ENCODE results near the gene TRPM3.

GRCh38 chr9:70840266-70840665 is 281.2 kb downstream of the TRPM3 start:
- TF ChIP-seq, protein P1, sequence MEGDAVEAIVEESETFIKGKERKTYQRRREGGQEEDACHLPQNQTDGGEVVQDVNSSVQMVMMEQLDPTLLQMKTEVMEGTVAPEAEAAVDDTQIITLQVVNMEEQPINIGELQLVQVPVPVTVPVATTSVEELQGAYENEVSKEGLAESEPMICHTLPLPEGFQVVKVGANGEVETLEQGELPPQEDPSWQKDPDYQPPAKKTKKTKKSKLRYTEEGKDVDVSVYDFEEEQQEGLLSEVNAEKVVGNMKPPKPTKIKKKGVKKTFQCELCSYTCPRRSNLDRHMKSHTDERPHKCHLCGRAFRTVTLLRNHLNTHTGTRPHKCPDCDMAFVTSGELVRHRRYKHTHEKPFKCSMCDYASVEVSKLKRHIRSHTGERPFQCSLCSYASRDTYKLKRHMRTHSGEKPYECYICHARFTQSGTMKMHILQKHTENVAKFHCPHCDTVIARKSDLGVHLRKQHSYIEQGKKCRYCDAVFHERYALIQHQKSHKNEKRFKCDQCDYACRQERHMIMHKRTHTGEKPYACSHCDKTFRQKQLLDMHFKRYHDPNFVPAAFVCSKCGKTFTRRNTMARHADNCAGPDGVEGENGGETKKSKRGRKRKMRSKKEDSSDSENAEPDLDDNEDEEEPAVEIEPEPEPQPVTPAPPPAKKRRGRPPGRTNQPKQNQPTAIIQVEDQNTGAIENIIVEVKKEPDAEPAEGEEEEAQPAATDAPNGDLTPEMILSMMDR (conservative IDR thresholded peaks at IDR 0.05 in 1 of 2, IDR thresholded peaks at IDR 0.05 in 1 of 2; ENCODE audit: extremely low read depth in 1 of 2, insufficient read depth in 1 of 2, low read depth in 1 of 2, low read length in 2 of 2): no peak
- TF ChIP-seq EZH2 (IDR thresholded peaks at IDR 0.05; ENCODE audit: borderline replicate concordance, low read length): no peak
